ENCODE results near the gene CREM. TPM values are rescaled to one million over a fixed set of nuclear protein-coding genes. Genes with fewer than 3 reads are reported as not detected.
"Not testable (repeated sequence)": the region's sequence is repeated elsewhere in the genome, so short reads cannot be mapped to it uniquely, and the experiment has no call there.

CREM gene
- polyA plus RNA-seq (ENCODE audit: insufficient read length in 12 of 12), result 10 to 100 TPM in 11 of 12 donors, not detected in 1; 37.1 to 70.9 (median 54.0) TPM
- long read RNA-seq, donor 1, transcript CREM-211 (4 exons, 1,207 nt), result major isoform, 6 of 13 reads
- long read RNA-seq, donor 1, partial matches to known transcripts, result 0 of 13 reads
- long read RNA-seq, donor 1, other reads (novel, unspliced or antisense), result 0 of 13 reads
- long read RNA-seq, donor 2, partial matches to known transcripts, result 0 of 17 reads
- long read RNA-seq, donor 2, other reads (novel, unspliced or antisense), result 0 of 17 reads
- long read RNA-seq, donor 3, transcript CREM-211 (4 exons, 1,207 nt), result major isoform, 5 of 18 reads
- long read RNA-seq, donor 3, partial matches to known transcripts, result 0 of 18 reads
- long read RNA-seq, donor 3, other reads (novel, unspliced or antisense), result 0 of 18 reads
- long read RNA-seq, donor 4, partial matches to known transcripts, result 0 of 5 reads
- long read RNA-seq, donor 4, other reads (novel, unspliced or antisense), result 0 of 5 reads
- long read RNA-seq, donor 5, result 0 reads
- long read RNA-seq, donor 6, partial matches to known transcripts, result 0 of 19 reads
- long read RNA-seq, donor 6, other reads (novel, unspliced or antisense), result 0 of 19 reads
- long read RNA-seq, donor 7, partial matches to known transcripts, result 0 of 19 reads
- long read RNA-seq, donor 7, other reads (novel, unspliced or antisense), result 0 of 19 reads
- long read RNA-seq, donor 8, transcript CREM-218 (3 exons, 1,416 nt), result major isoform, 9 of 27 reads
- long read RNA-seq, donor 8, partial matches to known transcripts, result 0 of 27 reads
- long read RNA-seq, donor 8, other reads (novel, unspliced or antisense), result 0 of 27 reads
- long read RNA-seq, donor 9, partial matches to known transcripts, result 0 of 10 reads
- long read RNA-seq, donor 9, other reads (novel, unspliced or antisense), result 0 of 10 reads
- long read RNA-seq, donor 10, transcript CREM-230 (3 exons, 626 nt), result minor isoform, 5 of 28 reads
- long read RNA-seq, donor 10, transcript CREM-240 (3 exons, 1,022 nt), result major isoform, 6 of 28 reads
- long read RNA-seq, donor 10, partial matches to known transcripts, result 0 of 28 reads
- long read RNA-seq, donor 10, other reads (novel, unspliced or antisense), result 0 of 28 reads
- long read RNA-seq, donor 11, transcript CREM-211 (4 exons, 1,207 nt), result major isoform, 6 of 22 reads
- long read RNA-seq, donor 11, partial matches to known transcripts, result 0 of 22 reads
- long read RNA-seq, donor 11, other reads (novel, unspliced or antisense), result 0 of 22 reads

DNA sequence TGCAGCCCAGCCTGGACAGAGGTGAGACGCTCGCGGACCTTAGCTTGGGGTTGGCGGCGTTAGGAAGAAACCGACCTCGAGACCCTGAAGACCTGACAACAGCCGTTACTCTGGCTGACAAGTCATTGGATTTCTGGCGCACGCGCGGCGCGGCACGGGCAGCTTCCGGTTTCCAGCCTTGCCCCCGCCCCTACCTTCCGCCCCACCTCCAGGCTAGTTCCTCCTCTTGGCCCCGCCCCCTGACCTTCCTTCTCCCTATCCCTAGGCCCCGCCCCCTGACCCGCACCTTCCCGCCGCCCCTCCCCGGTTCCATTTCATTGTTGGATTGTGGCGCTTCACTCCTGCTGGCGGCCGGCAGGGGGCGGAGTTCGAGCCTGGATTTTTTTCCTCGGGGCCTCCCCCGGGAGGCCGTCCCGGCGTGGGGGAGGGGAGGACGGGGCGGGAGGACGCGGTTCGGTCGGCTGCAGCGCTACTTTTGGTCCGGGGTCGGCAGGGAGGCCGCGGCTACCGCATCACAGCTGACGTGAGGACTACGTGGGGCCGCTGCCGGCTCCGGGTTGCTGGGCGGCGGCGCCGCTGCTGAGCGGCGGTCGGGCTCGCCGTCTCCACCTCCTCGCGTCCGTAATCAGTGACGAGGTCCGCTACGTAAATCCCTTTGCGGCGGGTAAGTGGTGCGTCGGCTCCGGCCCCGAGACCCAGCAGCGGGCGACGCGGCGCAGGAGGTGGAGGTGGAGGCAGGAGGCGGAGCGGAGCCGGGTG is at the start of gene CREM:
TSS of gene CREM (plus strand) at position 317 of the 759 bp plus-strand sequence. CDS start 10,990 bp downstream, outside the sequence.
- peak; percentile 95 for DNase-seq

DNA sequence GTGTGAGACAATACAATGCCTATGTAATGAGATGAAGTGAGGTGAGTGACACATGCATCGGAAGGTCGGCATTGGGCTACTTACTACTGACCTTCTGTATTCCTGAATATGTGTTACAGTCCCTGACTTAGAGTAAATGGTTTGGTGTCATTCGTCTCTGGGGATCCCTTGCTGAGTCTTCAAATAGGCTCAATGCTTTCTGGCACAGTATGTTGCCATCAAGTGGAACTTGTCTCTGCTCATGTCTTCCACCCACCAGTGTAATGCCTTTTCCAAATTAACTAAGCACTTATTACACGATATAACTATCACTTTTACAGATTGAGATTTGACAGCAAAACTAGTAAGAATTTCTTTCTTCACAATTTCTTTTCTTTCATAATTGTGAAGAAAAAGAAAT is 47.4 kb upstream of the CREM start:
- no peak for DNase-seq

DNA sequence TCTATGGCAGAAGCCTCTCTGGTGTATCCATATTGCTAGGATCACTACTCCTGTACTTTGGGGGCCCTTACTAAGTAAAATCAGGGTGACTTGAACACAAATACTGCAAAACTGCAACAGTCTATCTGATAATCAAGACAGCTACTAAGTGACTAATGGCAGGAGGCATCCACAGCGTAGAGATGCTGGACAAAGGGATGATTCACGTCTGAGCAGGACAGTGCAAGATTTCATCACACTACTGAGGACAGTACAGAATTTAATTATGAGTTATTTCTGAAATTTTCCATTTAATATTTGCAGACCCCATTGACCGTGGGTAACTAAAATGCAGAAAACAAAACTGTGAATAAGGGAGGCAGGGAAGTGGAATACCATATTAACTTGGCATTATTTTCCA is 46.9 kb upstream of the CREM start:
- no peak for DNase-seq

DNA sequence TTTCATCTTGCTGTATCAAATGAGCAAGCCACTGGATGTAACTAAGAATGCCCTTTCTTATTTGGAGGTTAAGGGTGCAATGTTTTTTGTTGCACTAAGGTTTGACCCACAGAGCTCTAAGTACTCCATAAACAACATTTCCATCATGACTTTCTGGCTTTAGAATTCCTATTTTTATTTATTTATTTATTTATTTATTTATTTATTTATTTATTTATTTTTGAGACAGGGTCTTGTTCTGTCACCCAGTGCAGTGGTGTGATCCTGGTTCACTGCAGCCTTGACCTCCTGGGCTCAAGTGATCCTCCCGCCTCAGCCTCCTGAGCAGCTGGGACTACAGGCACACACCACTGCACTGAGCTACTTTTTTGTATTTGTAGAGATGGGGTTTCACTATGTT is 46.4 kb upstream of the CREM start:
- not testable (repeated sequence) for DNase-seq

DNA sequence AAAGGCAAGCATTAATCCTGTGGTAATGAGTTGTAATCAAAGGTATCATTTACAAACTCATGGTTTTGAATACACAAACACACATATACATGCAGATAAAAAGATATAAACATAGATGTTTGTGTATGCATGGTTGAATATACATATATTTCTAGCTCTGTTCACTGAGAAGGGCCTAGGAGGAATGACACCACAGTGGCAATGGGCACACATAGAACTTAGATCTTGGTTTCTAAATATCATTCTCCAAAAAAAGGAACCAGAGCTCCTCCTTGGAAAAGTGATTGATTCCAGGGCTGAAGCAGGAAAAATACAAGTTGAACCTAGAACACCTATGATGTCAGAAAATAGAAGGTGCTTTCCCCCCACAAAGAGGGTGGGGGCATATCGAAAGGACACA is 43.4 kb upstream of the CREM start:
- DNase-seq, result no peak

DNA sequence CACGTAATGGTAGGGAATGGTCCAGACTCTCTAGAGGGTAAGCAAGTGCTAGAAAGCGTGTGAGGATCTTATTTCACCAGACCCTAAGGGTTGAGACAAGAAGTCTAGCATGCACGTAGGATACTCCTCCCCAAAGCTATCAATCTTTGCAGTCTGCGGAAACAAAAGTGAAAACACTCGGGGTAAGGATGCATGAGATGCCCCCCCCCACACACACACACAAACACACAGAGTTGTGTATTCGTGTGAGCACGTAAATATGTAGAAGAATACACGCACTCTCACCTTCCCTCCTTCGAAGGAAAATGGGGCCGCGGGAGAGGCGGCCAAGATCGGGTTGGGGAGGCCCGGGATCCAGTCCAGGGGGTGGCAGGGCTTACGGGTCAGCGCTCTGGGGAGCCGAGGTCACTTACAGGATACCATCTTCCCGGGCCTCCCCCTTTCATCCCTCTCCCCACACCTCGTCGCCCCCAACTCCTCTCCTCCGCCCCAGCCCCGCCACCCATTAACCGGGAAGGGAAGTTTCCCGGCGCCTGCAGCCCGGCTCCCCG is 37.0 kb upstream of the CREM start:
- DNase-seq, result peak; percentile 25

DNA sequence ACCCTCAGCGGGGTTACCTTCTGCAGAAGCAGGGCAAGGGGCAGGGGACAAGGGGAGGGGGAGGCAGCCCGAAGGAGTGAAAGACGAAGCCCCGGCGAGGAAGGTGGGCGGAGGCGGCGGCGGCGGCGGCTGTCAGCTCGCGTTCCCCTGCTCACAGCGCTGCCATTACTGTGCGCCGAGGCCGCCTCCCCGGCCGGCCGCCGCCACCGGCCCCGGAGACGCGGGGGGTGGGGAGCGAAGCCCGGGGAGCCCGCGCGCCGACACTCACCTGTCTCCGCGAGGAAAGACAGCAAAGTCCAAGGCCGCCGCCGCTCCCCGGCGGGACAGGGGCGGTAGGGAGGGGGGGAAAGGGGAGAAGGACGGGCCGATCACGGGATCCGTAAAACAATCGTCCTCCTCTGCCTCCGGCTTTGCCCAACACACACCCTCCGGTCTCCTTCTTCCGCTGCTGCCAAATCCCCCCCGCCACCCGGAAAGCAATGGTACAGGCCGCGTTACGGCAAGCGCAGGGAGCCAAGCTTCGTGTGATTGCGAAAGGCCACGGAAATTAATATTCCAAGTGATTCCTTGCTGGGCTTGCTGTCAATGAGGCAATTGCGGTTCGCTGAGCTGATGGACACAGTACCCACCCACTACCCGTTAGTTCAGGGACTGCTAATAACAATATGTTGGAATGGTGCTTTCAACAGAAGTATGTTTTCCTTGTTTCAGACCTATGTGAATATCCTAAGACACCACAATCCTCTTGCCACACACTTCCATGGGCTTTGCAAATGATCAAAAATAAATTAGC is 36.3 kb upstream of the CREM start, which contains the start of gene CUL2:
TSS of gene CUL2 (minus strand) at position 180 of the 793 bp plus-strand sequence. CDS start 19,024 bp downstream, outside the sequence.
- peak; percentile 97 for DNase-seq

DNA sequence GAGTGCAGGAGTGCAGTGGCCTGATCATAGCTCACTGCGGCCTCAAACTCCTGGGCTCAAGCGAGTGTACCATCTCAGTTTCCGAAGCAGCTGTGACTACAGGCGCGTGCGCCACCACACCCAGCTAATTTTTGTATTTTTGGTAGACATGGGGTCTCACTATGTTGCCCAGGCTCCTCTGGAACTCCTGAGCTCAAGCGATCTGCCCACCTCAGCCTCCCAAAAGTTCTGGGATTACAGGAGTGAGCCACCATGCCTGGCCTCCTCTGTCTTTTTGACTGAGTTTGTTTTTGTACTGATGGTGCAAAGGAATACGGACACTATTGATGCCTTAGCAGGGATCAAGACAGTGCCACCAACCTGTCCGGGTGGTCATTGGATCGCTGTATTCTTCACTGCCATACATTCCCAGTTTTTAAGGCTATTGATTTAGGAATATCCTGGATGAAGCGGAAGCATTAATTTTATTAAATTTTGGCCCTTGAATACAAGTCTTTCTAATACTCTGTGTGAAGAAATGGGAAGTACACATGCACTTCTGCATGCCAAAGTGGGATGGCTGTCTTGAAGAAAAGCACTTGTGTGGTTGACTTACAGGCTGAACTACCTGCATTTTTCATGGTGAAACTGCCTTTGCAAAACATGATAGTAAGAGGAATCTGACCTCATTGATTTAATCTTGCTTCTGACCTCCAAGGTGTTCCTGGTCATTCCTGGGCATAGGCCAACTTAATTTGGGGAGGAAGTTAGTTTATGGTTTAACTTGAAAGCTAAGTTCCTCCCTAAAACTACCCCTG is 34.5 kb upstream of the CREM start:
- no peak for DNase-seq

DNA sequence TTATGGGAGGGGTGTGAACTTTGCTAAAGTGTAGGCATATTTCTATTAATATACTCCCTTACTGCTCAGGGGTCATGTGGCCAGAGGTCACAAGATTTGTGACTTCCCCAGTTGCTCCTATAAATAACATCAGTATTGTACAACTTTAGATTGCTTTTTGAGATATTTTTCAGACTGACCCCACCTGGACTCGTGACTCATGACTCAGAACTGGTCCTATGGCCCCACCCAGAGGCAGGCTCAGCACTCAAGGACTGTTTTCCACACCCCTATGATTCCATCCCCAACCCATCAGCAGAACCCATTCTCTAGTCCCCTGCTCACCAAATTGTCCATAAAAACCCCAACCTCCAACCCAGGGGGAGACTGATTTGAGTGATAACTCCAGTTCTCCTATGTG is 33.8 kb upstream of the CREM start:
- no peak for DNase-seq

DNA sequence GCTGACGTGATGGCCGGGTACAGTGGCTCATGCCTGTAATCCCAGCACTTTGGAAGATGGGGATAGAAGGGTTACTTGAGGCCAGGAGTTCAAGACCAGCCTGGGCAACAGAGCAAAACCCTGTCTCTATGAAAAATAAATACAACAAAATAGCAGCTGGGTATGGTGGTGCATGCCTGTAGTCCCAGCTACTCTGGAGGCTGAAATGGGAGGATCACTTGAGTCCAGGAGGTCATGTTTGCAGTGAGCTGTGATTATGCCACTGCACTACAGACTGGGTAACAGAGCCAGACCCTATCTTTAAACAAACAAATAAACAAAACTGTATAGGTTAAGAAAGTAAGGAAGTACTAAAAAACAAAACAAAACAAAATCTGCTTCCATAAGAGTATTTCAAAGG is 30.3 kb upstream of the CREM start:
- DNase-seq, result no peak

DNA sequence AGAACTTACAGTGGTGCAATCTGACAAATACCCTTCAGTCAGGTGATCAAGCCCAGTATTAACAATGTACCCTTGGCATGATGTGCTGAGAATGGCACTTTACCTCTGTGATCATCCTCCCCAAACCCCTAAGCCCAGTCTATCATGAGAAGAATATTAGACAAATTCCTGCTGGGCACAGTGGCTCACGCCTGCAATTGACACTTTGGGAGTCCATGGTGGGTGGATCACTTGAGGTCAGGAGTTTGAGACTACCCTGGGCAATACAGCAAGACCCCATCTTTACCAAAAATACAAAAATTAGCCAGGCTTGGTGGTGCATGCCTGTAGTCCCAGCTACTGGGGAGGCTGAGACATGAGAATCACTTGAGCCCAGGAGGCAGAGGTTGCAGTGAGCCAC is 29.1 kb upstream of the CREM start:
- no peak for DNase-seq

DNA sequence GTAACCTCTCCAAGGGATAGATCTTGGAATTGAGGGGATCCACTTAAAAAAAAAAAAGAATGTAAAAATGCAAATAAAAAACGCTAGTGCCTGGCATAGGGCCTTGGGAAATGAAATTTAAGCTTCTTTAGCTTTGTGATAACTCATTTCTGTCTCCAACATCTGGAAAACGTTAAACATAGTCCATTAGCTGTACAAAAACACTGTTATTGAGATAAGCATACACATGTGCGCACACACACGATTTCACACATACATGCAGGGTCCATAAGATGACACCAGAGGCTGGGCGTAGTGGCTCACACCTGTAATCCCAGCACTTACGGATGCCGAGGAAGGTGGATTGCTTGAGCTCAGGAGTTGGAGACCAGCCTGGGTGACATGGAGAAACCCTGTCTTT is 22.8 kb upstream of the CREM start:
- DNase-seq, result no peak

DNA sequence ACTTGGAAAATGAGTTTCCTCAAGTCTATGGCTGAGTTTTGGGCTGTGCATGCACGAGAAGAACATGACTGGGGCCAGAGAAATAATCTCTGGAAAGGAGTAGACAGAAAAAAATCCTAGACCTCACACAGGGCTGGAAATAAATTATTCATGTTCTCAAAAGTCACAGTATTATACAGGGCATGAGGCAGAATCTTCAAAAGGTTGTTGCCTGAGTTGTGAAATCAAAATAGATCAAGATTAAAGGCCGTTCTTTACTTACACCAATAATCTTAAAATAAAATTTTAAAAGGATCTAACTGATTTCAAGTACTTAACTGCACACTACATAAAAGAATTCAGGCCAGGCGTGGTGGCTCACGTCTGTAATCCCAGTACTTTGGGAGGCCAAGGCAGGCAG is 14.1 kb upstream of the CREM start:
- DNase-seq, result no peak

DNA sequence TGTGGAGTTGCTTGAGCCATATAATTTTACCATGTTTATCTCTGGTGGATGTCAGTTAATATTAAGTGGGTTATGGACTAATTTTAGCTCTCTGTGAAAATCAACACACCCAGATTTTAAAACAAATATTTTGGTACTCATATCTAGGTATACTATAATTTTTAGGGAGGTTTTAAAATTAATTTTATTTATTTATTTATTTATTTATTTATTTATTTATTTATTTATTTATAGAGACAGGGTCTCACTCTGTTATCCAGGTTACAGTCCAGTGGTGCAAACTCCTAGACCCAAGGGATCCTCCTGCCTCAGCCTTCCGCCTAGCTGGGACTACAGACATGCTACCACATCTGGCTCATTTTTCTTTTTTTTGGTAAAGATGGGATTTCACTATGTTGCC is 7.3 kb upstream of the CREM start:
- DNase-seq, result no peak

DNA sequence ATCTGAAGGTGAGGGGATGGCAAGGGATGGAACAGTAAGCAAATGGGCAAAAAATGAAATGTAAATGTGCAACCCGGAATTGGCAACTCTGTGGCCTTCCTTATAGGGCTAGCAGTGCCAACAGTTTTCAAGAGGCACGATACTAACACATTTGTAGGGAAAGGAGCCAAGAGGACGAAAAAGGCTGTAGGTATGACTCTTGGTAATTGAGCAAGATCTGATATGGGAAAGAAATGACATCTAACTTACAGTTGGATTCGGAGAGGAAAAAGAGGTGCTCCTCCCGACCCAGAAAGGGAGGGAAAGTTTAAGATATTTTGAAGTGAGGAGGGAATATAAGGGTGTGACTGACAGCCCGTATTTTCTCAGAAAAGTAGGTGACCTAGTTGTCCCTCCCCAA is 2.1 kb upstream of the CREM start:
- DNase-seq, result no peak

DNA sequence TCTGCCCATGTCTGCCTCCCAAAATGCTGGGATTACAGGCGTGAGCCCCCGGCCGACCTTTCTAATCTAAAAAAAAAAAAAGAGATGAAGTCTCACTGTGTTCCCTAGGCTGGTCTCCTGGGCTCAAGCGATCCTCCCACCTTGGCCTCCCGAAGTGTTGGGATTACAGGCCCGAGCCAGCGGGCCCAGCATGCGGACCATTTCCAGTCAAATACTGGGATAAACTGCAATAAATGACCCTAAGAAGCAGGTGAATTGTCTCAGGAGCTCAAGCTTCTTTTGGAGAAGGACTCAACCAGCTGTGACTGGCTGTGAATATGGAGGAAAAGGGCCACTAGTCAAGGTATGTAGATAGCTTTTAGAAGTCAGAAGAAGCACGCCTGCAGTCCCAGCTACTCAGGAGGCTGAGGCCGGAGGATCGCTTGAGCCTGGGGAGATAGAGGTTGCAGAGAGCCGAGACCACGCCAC is 550 bp upstream of the CREM start:
- no peak for DNase-seq

DNA sequence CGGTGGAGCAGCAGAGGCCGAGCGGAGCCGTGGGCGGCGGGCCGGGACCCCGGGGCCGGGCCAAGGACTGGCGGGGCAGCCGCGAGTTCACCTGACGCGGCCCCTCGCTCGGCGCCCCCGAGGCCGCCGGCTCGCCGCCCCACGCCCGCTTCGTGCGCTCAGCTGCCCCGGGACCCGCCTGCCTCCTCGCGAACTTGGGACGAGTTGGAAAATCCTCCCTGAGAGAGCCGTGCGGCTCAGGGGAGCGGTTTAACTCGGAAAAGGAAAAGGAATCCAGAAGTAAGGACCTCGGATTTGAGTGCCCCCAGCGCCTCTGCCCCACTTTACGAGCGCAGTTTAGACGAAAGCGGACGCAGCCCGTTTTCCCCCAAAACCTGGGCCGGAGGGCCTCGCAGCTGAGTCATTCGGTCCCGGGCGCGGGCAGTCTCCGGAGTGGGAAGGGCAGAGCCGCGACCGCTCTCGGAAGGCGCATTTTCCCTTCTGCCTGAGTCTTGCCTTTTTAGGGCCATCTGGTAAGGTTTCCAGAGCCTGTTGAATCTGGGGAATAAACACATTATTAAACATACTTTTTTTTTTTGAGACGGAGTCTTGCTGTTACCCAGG is 744 bp downstream of the CREM start:
- DNase-seq, result peak; percentile 74

DNA sequence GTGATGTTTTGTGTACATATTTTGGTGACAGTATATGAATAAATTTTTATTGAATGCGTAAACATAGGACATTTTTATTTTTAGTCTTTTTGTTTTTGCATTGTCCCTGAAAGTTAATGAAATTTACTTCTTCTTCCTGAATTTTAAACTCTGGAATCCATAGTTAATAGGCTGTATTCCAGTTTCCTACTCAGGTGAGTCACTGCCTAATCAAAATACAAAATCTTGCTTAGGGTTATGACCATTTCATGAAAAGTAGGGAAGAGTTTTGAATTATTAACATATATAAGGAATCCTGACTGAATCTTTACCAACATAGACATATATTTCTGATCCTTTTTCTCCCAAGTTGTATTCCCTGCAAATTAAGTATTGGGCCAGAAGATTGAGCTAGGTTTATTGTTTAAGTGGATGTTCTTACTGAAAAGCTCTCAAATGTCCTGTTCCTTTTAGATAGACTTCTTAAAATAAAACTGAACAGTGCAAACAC is 2.6 kb downstream of the CREM start:
- DNase-seq, result no peak
